Measurements from ENCODE around the gene IL17B. TPM values are rescaled to one million over a fixed set of nuclear protein-coding genes. Genes with fewer than 3 reads are reported as not detected.

IL17B gene
- total RNA-seq, 1 experiment from 2014 or later: not detected

DNA sequence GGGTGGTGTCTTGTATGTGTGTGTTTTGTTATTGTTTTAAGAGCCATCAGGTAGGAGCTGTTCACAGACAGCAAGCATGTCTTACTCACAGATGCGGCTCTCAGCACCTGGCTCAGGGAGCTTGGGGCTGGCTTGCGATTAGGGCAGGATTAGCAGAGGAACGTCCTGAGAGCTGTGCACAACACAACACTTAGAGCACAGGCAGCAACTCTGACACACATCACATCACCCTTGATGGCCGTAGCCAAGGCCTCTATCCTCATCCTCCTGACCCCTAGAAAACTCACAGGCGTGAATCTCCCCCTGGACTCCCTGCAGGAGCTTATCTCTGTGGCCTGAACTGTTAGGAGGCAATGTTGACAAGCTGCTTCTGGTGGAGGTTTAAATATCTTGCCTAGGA, 7.1 kb upstream of the IL17B start:
- DNase-seq (ENCODE audit: low read depth): no peak
- in situ Hi-C loops (cut with HindIII; ENCODE audit: low pct_unique_long_range_greater_than_20kb, low sequenced_read_pairs): no loop called here

DNA sequence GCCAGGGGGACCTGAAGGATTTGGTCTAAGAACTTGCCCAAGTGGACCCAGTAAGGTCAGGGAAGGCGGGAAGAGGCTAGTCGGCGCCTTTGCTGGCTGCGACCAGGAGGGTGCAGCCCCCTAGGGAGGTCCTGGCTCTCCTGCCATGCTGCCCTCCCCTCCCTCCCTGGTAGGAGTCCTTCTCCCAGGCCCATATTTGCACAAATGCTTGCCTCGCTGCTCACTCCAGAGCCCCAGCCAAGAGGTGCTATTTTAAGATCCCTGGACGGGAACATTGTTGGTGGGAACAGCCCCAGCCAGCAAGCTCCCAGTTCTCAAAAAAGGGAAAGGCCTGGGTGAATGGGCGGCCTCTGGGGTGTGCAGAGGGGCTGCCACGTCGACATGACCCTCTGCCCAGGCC, 4.3 kb upstream of the IL17B start:
- in situ Hi-C loops (cut with HindIII; ENCODE audit: low pct_unique_long_range_greater_than_20kb, low sequenced_read_pairs): no loop called here
- DNase-seq (ENCODE audit: low read depth): no peak

DNA sequence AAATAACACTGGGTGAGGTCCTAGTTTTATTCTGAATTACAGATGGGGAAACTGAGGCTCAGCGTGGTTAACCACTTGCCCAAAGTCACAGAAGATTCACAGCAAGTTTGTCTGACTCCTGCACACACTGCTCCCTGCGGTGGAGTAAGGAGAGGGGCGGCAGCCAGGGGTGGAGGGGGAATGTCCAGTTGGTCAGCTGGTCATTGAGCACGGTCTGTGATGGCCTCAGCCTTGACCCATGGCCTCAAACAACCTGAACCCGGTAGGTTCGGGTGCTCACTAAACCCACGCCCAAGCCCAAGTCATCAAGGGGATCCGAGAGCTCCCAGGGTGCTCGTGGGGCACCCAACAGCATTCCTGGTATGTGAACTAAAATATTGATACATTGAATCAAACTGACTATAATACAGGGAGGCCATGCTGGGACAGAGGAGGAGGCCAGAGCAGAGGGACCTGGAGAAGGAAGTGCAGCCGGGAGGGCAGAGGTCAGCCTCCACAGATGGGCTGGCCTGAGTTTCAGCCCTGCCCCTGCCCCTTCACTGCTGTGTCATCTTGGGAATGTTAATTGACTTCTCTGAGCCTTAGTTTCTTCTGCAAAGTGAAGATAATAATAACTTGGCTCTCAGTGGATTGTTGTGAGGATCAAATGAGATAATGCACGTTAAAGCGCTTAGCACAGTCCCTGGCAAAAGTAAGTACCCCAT, 3.6 kb upstream of the IL17B start:
- DNase-seq (ENCODE audit: low read depth): no peak
- in situ Hi-C loops (cut with HindIII; ENCODE audit: low pct_unique_long_range_greater_than_20kb, low sequenced_read_pairs): no loop called here

DNA sequence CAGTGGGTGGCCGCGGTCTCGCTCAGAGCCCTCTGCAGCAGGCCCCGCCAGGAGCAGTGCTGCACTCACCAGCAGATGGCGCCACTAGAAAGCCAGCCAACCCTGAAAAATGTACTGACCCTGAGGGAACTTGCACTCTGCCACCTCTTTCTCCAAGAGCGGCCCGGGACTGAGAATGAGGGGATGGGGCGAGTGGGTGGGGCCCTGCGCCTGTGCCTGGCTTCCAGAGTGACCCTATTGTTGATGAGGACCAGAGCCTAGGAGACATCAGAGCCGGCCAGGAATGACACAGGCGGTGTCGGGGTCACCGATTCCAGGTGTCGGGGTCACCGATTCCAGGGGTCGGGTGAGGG, 2.9 kb upstream of the IL17B start:
- peak; percentile 43 for DNase-seq (ENCODE audit: low read depth)
- in situ Hi-C loops (cut with HindIII; ENCODE audit: low pct_unique_long_range_greater_than_20kb, low sequenced_read_pairs): no loop called here

DNA sequence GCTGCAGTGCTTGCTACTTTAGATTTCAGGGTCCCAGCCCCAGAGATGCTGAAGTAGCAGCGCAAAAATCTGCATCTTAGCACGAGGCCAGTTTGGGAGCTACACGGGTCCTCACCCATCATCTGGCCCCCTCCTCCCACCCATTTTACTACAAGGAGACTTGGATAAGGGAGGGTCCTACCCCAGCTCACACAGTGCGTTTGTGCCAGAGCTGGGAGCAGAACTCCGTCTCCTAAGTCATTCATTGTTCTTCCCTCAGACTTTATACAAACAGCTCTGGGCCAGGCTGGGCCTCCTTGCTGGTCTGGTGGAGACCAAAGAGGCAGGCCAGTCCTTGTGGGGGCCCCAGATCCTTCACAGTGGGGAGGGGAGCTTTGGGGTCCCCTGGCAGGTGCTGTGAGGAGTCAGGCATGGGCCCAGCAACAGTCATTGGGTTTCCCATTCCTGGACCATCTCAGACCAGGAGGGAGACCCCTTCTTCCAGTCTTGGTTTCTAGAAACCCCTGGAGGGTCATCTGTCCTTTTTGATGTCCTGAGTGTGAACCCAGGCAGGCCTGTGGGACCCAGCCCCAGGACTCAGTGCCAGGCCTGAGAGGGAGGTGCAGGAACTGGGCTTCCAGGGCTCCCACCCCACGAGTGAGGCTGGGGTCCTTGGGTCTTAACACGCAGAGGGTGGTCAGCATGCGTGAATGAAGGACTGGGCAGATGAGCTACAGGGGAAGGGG, 2.3 kb upstream of the IL17B start:
- in situ Hi-C loops (cut with HindIII; ENCODE audit: low pct_unique_long_range_greater_than_20kb, low sequenced_read_pairs): no loop called here
- DNase-seq (ENCODE audit: low read depth): no peak

DNA sequence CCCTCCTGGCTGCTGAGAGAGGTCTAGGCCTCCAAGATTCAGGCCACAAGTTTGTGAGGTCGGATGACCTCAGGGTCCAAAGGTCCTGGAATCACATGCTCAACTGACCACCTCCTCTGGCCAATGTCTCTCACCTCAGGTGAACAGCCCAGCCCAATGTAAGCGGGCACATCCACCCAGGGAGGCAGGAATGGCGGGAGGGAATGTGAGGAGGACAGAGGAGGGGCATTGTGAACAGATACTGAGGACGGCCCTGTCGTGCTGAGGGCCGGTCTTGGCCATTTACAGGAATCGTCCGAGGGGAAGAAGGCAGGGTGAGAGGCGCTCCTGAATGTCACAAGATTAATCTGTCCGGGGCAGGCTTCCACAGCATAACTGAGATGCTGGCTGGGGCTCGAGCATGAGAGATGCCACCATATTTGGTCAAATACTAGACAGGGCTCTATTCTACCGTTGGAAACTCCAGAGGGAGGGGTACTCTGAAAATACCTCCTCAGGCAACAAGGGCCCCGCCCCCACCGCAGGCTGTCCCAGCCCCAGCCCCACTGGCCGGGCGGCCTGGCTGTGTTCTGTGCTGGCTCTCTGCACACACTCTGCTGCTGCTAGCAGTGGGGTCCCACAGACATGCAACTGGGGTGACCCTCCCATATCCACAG, 1.5 kb upstream of the IL17B start:
- in situ Hi-C loops (cut with HindIII; ENCODE audit: low pct_unique_long_range_greater_than_20kb, low sequenced_read_pairs): no loop called here
- no peak for DNase-seq (ENCODE audit: low read depth)

DNA sequence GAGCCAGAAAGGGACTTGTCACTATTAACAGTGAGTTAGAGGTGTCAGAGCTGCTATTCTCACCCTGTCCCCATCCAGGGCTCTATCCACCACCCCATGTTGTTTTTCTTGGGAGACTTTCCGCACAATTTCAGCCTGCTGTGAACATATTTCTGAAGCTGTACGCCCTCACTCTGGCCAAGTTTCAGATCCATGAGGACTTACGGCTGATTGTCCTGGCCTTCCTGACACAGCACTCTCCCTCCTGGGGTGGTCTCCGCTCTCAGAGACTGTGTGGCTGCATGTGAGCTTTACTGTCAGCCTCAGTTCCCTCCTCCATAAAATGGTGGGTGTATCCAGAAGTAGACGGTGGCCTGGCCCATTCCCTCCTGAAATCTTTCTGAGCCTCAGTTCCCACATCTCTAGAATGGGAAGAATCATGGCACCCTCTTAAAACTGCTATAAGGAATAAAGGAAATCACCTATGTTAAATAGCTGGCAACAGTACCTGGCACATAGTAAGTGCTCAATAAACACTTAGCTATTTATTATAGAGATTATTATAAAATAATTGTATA, 804 bp upstream of the IL17B start:
- in situ Hi-C loops (cut with HindIII; ENCODE audit: low pct_unique_long_range_greater_than_20kb, low sequenced_read_pairs): no loop called here
- no peak for DNase-seq (ENCODE audit: low read depth)

DNA sequence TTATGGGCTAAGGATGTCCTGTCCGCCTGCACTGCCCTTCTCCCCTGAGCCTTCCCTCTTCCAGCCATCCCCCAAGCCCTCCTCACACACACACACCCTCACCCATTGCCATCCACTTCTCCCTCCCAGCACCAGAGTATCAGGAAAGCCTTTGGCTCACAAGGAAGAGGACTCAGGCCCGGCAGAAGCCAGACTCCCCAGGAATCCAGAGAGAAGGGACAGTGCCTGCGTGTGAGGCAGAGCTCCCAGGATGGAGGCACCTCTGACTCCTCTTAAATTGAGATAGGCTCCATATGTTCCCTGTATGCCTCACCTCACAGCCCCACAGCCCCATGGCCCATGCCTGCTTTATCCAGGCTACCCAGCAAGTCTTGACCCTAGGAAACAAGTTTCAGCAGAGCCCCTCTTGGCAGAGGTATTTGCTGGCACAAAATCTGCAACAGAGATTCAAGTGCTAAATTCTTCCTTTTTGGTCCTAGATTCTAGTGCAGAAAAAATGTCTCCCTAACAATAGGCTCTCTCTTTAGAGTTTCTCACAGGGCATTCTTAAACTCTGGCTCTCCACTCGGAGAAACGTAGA, 761 bp downstream of the IL17B start:
- in situ Hi-C loops (cut with HindIII; ENCODE audit: low pct_unique_long_range_greater_than_20kb, low sequenced_read_pairs): no loop called here
- no peak for DNase-seq (ENCODE audit: low read depth)

DNA sequence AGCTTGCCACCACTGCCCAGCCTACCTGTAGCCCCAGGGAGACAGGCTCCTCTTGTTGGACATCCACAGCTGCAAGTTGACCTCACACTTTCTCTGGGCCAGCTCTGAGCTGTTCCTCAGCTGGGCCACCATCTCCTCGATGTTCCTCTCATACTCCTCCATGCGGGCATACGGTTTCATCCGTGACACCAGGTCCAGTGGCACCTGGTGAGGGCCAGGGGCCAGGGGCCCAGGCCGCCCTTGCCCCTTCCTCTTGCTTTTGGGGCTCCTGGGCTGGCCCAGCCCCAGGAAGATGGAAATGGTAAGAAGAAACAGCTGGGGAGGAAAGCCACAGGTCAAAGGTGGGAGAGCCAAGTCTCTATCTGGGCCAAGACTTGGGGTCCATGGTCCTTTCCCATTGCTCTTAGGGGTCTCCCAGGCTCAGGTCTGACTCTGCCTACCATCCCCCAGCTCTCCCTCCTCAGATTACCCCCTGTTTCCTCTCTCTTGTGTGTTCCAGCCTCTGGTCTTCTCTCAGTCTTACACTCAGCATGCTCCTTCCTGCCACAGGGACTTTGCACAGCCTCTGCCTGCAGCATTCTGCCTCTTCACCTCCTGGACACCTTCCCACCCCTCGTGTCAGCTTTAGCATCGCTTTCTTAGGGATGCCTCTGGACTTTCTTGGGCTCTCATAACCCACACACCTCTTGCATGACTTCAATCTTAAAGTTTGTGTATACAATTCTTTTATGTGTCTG, 2.2 kb downstream of the IL17B start:
- in situ Hi-C loops (cut with HindIII; ENCODE audit: low pct_unique_long_range_greater_than_20kb, low sequenced_read_pairs): no loop called here
- DNase-seq (ENCODE audit: low read depth): no peak

DNA sequence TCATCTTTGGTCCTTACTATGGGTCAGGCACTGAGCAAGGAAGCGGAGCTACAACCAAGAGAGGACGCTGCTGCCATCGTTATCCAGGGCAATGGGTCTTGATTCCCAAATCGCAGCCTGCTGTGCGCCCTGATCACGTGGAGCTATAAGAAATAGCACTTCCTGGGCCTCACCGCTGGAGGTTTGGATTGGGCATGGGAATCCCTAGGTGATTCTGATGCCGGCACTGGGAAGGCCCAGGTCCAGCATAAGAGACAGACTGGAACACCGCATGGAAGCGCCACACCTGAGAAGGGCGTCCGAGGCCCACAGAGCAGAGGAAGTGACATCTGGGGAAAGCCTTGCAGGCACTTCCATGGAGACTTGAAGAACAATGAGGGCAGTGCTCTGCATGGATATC, 3.0 kb downstream of the IL17B start:
- in situ Hi-C loops (cut with HindIII; ENCODE audit: low pct_unique_long_range_greater_than_20kb, low sequenced_read_pairs): no loop called here
- no peak for DNase-seq (ENCODE audit: low read depth)

DNA sequence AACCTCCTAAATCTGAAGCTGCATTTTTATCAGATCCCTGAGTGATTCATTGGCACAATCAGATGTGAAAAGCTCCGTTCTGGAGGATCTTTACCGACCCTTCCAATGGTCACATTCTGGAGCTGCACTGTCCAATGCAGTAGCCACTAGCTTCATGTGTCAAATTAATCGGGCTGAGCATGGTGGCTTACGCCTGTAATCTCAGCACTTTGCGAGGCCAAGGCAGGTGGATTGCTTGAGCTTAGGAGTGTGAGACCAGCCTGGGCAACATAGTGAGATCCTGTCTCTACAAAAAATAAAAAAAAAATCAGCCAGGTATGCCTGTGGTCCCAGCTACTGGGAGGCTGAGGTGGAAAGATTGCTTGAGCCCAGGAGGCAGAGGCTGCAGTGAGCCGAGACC, 3.7 kb downstream of the IL17B start:
- no peak for DNase-seq (ENCODE audit: low read depth)
- in situ Hi-C loops (cut with HindIII; ENCODE audit: low pct_unique_long_range_greater_than_20kb, low sequenced_read_pairs): no loop called here

DNA sequence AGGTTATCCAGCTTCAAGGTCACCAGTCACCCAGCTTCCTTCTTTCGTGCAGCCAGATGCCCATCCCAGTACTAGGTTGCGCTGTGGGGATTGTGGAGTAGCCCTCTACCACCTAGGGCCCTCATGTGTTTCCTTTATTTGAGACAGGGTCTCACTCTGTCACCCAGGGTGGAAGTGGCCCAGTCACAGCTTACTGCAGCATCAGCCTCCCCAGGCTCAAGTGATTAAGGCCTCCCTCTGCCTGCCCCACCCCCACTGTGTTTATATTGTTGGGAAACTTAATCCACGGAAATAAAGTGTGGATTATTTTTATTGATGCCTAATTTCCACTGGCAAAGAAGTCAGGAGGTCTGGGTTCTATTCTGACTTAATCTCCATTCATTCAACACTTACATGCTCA, 4.3 kb downstream of the IL17B start:
- DNase-seq (ENCODE audit: low read depth): no peak

DNA sequence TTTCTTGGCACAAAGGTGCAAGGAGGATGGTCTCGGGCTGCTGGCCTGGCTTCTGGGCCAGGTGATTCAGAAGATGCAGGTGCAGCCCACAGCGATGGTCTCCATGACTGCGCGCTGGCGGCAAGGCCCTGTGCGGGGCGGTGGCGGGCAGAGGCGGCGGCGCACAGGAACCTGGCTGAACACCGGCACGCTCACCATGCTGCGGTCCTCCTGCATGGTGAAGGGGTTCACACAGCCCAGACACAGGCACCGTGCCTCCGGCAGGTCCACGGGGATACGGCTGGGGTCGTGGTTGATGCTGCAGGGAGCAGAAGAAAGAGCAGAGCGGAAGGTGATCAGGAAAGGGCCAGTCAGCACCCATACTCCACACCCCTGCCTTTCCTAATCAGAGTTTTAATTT, 4.8 kb downstream of the IL17B start:
- in situ Hi-C loops (cut with HindIII; ENCODE audit: low pct_unique_long_range_greater_than_20kb, low sequenced_read_pairs): no loop called here
- no peak for DNase-seq (ENCODE audit: low read depth)

More for the DNA sequence above, 4.3 kb downstream of the IL17B start:
- in situ Hi-C loops (cut with HindIII; ENCODE audit: low pct_unique_long_range_greater_than_20kb, low sequenced_read_pairs): no loop called here

DNA sequence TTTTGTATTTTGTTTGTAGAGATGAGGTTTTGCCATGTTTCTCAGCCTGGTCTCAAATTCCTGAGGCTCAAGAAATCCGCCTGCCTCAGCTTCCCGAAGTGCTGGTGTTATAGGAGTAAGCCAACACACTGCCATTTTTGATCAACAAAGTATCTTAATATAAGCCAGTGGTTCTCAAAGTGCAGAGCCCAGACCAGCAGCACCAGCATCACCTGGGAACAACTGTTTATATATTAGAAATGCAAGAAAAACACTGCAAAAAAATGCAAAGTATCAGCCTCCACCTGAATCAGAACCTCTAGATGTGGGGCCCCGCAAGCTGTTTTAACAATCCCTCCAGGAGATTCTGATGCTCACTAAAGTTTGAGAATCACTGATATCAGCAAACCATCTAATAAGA, 6.2 kb downstream of the IL17B start:
- DNase-seq (ENCODE audit: low read depth): no peak
- in situ Hi-C loops (cut with HindIII; ENCODE audit: low pct_unique_long_range_greater_than_20kb, low sequenced_read_pairs): no loop called here

DNA sequence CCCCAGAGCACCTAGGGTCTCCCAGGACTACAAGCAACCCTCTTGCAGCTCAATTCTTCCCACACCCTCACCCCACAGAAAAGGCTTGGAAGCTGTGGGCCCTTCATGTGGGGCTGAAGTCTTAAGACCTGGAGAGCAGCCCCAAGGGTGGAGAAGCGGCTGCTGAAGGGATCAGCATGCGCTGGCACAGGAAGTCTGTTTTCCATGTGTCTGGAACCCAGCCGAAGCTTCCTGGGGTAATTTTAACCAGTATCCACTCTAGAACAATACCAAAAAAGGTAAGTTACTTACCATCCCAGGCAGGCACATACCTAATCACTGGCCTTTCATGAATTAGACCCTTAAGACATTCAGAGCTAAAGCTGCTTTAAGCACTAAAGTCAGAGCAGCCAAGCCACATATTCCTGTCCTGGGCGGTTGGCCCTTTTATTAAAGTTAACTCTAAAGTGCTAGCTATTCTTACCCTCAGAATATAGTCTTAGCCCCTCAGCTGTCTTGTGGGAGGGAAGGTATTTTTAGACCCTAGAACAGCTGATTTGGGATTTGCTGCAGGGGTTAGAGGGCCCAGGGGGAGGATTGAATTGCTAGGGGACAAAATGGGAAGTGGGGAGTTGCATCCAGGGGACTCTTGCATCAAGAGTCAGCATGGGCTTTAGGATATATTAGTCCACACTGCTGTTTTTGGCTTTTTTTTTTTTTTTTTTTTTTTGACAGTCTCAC, 6.9 kb downstream of the IL17B start:
- no peak for DNase-seq (ENCODE audit: low read depth)
- in situ Hi-C loops (cut with HindIII; ENCODE audit: low pct_unique_long_range_greater_than_20kb, low sequenced_read_pairs): no loop called here

DNA sequence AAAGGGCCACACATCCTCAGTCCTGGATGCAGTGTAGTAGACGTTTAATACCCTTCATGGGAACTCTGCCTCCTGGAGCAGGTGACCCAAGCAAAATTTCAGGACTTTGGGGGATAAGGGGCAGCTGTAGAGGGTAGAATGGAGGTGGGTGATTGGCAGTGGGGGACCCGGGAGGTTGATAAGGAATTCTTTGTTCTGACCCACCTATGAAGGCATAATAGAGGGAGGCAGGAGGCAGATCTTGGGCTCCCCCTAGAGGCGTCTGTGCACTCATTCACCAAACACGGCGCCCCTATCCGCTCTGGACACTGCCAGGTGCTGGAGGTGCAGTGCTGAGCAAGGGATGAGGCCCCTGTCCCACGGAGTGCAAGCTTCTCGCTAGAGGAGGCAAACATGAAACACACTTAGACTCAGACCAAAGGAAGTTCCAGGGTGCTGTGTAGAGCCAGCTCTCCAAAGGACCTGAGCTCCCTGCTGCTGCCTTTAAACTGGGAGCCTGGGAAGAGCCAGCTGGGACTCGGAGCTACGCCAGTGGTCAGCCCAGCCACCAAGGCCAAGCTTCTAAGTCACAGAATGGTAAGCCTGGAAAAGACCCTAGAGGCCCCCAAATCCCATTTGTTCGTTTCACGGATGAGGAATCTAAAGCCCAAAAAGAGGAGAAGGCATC, 7.7 kb downstream of the IL17B start:
- DNase-seq (ENCODE audit: low read depth): peak; percentile 37
- in situ Hi-C loops (cut with HindIII; ENCODE audit: low pct_unique_long_range_greater_than_20kb, low sequenced_read_pairs): no loop called here

DNA sequence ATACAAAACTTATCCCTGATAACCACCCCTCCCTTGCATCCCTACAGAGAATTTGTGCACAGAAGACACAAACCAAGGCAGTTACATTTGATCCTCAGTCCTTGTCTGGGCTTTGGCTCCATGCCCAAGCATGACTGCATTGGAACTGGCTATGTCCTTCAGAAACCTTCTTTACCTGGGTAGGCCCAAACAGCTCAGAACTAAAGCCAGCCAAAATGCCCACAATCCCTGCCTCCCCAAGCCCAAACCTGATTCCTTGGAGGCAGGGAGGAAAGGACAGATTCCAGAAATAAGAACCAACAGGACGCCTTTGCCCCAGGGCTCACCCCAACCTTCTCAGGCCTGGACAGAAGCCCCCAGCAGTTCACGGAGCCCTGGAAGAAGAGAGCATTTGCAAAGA, 8.2 kb downstream of the IL17B start:
- in situ Hi-C loops (cut with HindIII; ENCODE audit: low pct_unique_long_range_greater_than_20kb, low sequenced_read_pairs): no loop called here
- DNase-seq (ENCODE audit: low read depth): no peak
